HG03039 (cell line): Measurements from ENCODE around the gene NAV2.

ENCODE experiments used
- ATAC-seq: cut with Tn5 transposase; IDR thresholded peaks from one replicate; pipeline ENCODE4 v1.9.1; 2021; ENCODE audit warnings: mild to moderate bottlenecking, moderate library complexity; ENCODE audit not compliant: unreplicated experiment

NAV2 gene, protein sequence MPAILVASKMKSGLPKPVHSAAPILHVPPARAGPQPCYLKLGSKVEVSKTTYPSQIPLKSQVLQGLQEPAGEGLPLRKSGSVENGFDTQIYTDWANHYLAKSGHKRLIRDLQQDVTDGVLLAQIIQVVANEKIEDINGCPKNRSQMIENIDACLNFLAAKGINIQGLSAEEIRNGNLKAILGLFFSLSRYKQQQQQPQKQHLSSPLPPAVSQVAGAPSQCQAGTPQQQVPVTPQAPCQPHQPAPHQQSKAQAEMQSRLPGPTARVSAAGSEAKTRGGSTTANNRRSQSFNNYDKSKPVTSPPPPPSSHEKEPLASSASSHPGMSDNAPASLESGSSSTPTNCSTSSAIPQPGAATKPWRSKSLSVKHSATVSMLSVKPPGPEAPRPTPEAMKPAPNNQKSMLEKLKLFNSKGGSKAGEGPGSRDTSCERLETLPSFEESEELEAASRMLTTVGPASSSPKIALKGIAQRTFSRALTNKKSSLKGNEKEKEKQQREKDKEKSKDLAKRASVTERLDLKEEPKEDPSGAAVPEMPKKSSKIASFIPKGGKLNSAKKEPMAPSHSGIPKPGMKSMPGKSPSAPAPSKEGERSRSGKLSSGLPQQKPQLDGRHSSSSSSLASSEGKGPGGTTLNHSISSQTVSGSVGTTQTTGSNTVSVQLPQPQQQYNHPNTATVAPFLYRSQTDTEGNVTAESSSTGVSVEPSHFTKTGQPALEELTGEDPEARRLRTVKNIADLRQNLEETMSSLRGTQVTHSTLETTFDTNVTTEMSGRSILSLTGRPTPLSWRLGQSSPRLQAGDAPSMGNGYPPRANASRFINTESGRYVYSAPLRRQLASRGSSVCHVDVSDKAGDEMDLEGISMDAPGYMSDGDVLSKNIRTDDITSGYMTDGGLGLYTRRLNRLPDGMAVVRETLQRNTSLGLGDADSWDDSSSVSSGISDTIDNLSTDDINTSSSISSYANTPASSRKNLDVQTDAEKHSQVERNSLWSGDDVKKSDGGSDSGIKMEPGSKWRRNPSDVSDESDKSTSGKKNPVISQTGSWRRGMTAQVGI (N-terminal part only)

DNA sequence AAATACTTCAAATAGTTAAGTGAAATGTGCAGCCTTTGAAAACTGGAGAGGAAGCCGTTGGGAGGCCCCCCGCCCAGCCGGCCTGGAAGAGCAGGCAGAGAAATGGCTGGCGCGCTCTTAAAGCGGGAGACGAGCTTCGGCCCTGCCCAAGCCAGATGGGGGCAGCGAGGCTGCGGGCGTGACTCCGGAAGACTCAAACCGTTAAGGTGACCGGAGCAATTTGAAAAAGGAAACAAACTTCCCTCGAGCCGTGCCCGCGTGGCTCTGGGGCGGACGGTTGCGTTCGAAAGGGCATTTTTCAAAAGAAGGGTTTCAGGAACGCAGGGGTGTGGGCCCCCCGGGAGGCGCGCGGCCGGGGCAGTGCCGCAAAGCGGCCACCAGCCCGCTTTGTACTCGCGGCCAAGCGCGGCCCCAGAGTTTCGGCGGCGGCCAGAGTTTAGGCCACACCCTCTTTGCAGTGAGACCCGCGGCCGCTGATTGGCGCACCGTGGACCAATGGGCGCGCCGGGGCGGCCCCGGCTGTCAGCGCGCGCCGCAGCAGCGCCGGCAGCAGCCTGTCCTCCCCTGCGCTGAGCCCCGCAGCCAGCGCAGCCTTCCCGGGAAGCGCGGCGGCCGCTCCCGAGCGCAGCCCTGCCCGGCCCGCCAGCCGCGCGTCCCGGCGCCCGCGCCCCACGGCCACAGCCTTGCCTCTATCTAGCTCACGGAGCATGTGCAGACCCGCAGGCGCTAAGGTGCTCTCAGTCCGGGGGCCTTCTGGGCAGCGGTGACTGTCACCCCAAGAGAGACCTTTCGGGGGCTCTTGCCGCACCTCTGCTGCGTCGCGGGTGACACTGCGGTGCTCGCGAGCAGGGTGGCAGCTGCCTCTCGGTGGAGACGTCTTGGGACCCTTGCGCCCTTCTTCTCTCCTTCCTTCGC, at the start of gene NAV2:
Gene NAV2, plus strand, starts transcription at position 557 of the 915 bp plus-strand sequence. CDS start 859 bp downstream, outside the sequence.
- peak; percentile 99 for ATAC-seq

DNA sequence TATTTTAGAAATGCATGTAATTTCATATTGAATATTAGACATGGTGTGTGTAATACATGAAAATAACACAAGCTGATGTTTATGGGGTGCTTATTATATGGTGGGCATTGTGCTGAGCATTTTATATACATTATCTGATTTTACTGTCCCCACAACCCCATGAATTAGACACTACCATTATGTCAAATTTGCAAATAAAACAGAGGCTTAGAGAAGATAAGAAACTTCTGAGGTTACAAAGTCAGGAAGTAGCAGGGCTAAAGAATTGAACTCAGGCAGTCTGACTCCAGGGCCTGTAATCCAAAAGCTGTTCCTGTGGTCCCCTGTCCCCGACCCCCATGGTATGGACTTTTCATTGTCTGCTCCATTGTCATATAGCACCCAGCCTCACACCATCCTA, 49.4 kb upstream of the NAV2 start:
- ATAC-seq = no peak

DNA sequence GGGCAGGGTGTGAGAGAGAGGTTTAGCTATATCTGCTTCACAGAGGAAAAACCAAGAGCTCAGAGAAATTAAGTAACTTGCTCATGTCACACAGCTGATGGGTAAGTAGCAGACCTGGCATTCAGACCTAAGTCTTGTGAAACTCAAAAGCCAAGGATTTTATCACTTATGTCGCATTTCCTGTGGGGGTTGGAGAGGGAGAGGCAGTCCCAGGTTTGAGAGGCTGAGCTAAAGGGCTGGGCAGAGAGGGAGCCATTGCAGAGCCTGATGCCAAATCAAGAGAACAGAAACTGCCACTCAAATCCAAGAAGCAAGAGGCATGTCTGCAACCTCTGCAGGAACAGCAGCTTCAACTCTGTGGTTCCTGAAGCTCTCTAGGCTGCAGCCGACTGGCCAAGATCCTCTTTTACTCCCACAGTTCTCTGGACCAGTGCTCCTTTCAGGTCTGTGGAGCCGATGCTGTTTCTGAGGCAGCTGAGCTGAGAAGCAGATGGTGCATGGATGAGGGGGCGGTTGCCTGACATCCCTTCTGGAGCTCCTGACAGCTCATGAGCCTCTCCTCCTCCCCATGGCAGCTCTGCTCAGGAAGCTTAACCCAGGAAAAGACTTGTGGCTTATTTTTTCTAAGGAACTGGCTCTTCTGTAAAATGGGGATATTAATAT, 47.6 kb upstream of the NAV2 start:
- no peak for ATAC-seq

DNA sequence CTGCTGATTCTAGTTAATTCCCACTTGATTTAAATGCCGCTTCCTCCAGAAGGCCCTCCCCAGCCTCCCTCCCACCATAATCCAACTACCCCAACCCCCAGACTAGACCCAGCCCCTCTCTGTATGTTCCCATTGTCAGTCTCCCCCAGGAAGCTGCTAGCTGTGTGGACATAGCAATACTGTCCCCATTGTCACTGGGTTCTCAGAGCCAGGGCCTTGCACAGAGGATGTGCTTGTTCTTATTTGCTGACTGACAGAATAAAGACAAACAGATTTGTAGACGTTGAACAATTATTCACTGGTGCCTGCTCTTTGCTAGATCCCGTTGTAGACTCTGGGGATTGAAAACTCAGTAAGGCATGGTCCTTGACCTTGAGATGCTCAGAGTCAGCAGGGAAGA, 45.7 kb upstream of the NAV2 start:
- ATAC-seq = no peak

DNA sequence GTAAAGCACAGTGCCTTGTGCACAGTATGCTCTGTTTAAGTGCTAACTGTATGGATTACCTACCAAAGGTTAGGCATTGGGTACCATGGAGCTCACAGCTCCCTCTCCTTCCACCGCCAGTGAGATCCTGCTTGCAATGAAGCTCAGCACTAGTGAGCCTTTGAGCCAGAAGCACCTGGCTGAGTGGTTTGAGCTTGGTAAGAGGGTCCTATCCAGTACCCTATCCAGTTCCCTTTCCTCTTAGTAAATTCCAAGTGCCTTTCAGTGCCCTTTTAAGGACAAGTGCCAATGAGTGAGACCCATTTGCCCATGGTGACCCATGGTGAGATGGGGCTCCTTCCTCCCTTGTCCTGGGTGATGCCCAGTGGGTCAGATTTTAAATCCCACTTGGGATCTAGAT, 43.1 kb upstream of the NAV2 start:
- ATAC-seq = no peak

DNA sequence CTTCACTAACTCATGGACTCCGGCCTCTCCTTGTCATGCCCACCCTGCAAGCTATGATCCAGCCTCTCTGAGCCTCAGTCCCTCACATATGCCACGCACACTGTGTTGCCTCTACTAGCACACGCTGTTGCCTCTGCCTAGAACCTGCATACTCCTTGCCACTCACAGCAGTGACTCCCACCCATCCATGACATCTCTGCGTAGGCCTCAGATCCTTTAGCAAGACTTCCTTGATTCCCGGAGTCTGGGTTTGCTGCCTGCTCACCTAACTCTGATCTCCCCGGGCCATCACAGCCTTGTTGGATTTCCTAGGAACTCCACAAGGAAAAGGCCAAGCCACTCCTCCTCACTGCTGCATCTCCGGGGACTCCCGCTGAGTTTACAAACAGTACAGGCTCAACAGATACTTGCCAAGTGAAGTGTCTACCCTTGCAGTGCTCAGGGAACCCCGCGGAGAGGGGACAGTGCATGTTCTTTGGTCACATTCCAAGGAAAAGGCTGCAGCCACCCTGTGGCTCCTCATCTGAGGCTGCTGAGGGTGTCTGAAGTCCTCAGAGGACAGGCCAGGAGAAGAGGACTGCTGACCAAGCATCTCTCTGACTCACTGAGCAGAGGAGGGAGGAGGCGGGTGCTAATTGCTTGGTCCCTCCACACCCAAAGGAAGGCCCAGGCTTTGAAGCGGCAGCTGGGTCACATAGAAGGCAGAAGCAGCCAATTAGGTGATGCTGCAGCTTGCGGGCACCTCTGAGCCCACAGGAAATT, 42.4 kb upstream of the NAV2 start:
- no peak for ATAC-seq

DNA sequence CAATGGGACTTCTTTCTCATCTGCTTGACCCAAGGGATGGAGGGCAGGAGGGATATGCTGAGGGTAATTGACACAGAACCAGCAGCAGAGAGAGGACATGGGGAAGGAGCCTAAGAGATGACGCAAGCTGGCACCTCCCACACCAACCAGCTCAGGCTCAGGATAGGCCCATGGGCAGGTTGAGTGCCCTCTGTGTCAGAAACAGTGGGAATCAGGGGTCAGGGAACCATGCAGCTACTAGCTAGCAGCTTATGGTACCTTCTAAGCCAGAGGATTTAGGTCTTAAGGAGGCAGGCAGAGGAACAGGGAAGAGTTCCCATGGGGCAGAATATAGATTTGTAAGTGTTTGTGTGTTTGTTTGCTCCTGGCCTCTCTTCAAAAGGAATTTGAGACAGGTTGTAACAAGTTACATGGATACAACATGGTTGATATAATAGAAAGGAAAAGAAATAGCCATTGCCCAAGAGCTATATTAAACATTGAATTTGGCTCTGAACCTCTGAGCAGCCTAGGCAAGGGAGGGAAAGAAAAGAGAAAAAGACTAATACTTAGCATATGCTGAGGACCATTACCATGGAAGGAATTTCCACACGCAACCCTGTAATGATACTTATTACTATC, 39.9 kb upstream of the NAV2 start:
- no peak for ATAC-seq

DNA sequence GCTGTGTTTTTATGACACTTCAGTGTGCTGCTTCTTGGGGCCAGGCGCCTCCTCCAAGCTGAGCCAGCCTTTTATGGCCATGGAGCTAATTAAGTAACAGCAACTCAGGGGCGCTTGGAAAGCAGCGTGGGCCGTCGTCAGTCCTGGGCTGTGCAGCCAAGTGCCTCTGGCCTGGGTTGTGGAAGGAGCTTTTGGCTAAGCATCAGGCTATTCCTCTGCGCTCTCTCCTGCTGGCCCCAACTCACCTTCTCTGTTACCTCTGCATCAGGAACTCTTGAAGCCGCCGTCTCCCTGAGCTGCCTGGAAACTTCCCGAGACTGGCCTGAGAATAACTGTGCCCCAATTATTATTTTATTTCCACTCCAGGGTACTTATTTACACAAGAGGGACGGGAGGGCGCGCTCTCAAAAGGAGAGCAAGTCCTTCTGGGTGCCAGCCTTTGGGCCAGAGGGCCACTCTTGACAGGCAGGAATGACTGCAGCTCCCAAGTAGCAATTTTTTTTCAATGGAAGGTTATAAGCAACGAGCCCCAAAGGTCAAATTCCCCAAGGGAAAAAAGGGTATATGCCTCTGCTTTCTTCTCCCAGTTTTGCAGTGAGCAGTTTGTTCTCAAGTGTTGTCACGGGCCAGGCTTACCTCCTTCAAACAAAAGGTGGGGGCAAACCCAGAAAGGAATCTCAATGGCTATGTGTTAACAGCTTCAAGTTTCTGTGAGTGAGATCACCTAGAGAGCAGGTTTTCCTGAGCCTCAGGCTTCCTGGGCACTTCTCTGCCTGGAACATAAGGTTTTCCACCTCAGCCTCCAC, 38.5 kb upstream of the NAV2 start:
- ATAC-seq = no peak

DNA sequence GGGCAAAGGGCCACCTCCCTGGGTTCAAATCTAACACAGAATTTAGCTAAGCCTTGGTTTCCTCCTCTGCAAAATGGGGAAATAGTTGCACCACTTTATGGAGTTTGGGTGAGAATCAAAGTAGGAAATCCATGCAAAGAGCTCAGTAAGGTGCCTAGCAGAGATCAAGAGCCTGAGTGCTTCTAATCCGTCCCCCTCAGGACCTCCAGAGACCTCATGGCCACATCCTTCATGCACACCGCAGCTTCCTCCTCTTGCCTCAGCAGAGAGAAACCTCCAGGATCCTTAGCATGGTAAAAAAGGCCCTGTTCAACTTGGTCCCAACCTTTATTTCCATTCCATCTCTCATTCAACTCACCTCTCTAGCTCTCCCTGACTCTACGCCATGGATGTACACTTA, 37.8 kb upstream of the NAV2 start:
- ATAC-seq = no peak

DNA sequence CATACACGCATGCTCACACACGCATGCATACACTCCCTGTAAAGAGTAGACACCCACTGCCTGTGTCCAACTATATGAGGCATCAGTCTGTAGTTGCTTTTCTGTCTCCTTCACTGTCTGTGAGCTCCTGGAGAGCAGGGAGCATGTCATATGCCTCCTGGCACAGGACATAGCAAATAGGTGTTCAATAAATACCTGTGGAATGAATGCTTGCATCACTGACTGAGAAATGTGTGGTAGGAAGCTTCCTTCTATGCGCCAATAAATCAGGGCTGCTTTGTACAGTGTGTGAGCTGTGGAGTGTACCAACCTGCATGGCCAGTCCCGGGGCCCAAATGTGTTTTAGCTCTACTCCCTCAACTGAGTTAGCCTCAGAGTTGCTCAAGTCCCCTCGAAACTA, 37.2 kb upstream of the NAV2 start:
- no peak for ATAC-seq

DNA sequence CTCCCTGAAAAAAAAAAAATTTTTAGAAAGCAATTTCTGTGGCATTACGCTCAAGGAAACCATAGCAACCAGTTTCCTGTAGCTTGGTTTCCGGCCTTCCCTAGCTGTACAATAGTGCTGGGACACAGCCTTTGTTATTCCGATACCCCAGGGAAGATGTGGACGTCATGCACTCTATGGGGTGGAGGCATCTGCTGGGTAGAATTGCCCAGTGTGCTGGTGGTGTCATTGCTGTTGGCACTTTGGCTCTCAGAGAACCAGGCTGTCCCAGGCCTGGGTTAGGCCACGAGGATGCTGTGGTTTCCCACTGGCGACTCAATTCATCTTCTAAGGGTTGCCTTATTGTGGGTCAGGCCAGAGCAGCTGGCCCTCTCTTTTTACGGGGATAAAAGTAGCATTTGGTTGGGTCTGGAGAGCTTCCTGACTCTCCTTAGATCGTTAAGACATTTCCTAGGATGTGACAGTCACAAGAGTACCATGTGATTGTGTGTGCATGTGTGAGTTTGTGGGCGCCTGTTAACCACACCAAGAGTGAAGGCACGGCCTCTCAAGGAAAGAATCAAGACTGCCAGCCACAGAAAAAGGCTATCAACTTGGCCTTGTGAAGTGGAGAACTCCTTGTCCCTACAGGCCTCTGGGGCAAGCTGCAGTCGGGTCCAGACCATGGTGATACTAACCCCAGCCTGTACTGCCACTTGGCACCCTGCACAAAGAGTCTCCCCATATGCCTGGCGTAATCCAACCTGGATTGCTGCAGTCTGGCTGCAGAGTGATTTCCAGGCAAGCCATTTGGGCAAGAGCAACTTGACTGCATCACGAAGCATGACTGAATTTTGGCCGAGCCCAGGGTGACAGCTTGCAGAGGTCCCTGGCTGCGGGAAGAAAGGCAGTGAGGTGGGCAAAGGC, 35.9 kb upstream of the NAV2 start:
- no peak for ATAC-seq

DNA sequence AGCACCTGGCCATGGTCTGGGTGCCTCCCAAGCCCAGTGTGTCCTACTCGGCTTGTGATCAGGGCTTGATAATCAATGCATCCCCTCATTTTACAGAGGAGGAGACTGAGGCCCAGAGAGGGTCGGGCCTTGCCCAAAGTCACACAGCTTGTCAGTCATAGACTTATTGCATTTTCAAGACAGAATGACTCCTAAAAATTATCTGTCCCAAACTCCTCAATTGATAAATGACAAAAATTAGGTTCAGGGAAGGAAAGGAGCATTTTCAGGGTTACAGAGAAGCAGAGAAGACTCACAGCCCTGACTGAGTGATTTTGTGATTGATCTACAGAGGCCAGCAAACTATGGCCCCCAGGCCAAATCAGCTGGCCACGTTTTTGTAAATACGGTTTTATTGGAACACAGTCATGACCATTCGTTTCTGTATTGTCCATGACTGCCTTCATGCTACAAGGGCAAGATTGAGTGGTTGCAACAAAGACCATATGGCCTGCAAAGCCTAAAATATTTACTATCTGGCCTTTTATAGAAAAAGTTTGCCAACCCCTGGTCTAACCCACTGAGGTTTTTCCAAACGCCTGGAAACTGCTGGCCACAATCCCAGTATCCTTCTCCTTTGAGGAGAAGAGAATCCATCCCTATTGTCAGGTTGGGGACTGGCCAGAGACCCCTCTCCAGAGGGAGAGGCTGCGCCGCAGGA, 35.1 kb upstream of the NAV2 start:
- ATAC-seq = no peak

DNA sequence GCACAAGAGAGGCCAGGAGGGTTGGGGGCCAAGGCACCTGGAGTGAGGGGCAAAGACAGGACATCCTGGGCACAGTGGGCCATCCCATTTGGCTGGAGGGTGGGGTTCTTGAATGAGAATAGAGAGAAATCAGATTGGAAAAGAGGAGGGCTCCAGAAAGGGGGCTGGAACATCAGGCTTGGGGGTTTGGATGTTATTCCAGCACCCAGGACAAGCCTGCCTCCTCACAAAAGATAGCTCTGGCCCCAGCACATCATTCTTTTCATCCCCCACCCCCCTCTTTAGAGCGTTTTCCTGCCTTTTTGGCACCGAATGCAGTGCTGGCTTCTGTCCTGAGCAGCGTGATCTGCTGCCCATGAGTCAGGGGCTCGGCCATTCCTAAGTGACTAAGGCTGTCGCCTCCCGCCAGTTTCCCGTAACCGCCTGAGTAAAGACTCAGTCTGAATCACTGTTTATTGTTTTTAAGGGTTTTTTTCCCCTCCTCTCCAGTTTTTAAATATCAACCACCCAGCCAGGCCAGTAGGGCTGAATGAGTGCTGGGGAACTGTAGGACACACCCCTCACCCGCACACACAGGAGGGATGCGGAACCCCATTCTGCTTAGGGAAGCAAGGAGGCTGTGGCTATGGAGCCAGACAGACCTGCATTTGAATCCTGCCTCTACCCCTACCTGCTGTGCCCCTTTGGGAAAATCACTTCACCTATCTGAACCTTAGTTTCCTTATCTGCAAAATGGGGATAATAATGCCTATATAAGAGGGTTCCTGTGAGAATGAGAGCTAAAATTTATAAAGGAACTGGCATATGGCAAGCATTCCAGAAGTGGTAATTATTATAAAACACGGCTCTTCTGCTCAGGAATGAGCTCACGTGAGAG, 32.4 kb upstream of the NAV2 start:
- no peak for ATAC-seq

DNA sequence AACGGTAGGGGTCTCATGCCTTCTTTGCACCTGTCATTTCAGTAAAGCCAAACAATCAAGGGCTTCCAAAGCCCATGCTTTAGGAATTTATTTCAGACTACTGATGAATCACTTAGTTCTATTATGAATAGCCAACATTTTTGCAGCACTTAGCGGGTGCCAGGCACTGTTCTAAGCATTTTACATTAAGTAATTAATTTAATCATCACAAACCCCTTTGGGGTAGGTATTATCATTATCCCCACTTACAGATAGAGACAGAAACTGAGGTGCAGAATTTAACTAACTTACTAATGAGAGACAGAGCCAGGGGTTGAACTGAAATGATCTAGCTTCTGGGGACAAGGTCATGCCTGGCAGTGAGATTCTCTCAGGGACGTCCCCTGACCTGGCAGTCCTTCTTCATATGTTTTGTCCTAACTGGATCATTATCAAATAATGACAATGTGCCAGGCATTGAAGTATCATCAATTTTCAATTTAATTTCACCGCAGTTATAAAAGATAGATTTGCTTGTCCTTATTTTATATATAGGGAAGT, 31.7 kb upstream of the NAV2 start:
- no peak for ATAC-seq

DNA sequence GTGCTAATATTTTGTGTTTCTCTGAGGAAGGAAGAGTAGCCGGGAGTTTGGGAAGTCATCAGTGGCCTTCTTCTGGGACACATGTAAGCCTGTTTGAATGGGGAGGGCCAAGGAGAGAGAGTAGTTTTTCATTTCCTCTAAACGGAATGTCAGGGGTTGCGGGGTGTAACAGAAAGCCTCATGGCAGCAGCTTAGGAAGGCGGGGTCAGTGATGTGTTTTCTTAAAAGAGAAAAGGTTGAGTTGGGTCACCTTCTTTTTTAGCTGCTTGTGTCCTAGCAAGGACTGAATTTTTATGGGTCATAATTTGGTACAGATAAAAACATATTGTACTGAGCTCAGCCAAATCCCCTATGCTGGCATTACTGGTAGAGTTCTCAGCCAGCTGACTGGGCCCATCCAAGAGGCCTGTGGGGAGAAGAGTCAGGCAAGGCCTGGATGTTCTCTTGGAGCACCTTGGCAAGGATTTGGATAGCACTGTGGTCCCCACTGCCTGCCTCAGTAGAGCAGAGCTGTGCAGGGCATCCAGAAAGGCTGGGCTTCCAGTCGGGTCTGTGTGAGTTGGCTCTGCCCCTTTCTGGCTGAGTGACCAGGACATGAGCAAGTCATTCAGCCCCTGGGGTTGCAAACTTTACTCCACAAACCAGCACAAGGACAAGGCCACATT, 29.4 kb upstream of the NAV2 start:
- ATAC-seq = no peak
